HepG2 (cell line): ENCODE results near the gene IL3. TPM values are rescaled to one million over a fixed set of nuclear protein-coding genes. Genes with fewer than 3 reads are reported as not detected.

Experiments used
- ATAC-seq: fragments of 200-7000 bp; cut with Tn5 transposase; 3 replicates; pipeline ENCODE4 v1.9.1; 2020; ENCODE audit warnings: mild to moderate bottlenecking, moderate library complexity
- BruUV-seq: library from RNA; stranded (reverse); fragments of 400-500 nt; replicated peaks from 2 replicates; lab custom pipeline; 2021; lab: Mats Ljungman, UMichigan
- CTCF ChIA-PET: fragments of 300-600 bp; formaldehyde crosslinking; extraction: SDS; loops from one replicate; lab custom pipeline; 2021; ENCODE audit warnings: low total read pairs, inconsistent platforms, low intra/inter-chr PET ratio; lab: Yijun Ruan, JAX
- POLR2A ChIA-PET: fragments of 350-600 bp; sonication (Branson Sonifier 250); formaldehyde crosslinking; loops from one replicate; lab custom pipeline; 2020; ENCODE audit warnings: antibody characterized with exemption, inconsistent platforms; lab: Yijun Ruan, JAX
- DNase-seq: peaks from one replicate; pipeline ENCODE4 v3.0.0-alpha.2; 2015; ENCODE audit warnings: low spot score
- FAIRE-seq: peaks from 3 replicates; lab custom pipeline; 2011; peaks lifted over from hg19 to GRCh38; lab: Jason Lieb, UNC
- H2AFZ ChIP-seq: one replicate; pipeline ENCODE4 v1.6.1; 2011; ENCODE audit warnings: low read length, inconsistent platforms
- H3K27ac ChIP-seq: fragments of 300-600 bp; 3 replicates; pipeline ENCODE4 v1.8.0; 2011; ENCODE audit warnings: mixed run types, mild to moderate bottlenecking, mixed read lengths, low read length, inconsistent platforms; ENCODE audit not compliant: insufficient read depth; ENCODE audit errors: extremely low read length
- H3K27me3 ChIP-seq, 2 experiments: fragments of 200-600 bp in 1 of 2; 2 replicates in 1 of 2; 3 replicates in 1 of 2; pipeline versions ENCODE4 v1.6.0 to v1.8.0; 2011; ENCODE audit warnings: low read length in 2 of 2, mild to moderate bottlenecking in 2 of 2, moderate library complexity in 2 of 2, inconsistent platforms in 1 of 2; ENCODE audit not compliant: insufficient read depth in 2 of 2, control insufficient read depth in 1 of 2
- H3K36me3 ChIP-seq, 2 experiments: fragments of 200-600 bp in 1 of 2; replicated peaks in 1 of 2; 2 replicates in 1 of 2; 3 replicates in 1 of 2; pipeline versions ENCODE4 v1.5.1 to v1.8.0; 2011; ENCODE audit warnings: low read length in 2 of 2, inconsistent platforms in 1 of 2; ENCODE audit not compliant: insufficient read depth in 2 of 2, control insufficient read depth in 1 of 2
- H3K4me1 ChIP-seq: 2 replicates; pipeline ENCODE4 v1.5.1; 2012; ENCODE audit warnings: low read length, inconsistent platforms; ENCODE audit not compliant: insufficient read depth
- H3K4me2 ChIP-seq: 2 replicates; pipeline ENCODE4 v1.6.0; 2011; ENCODE audit warnings: low read depth, low read length, inconsistent platforms
- H3K4me3 ChIP-seq, 3 experiments: fragments of 200-600 bp in 1 of 3; sonication (generic), shearing (Covaris generic) in 1 of 3; replicated peaks in 1 of 3; 2 replicates each; pipeline ENCODE4 v1.5.1; 2011 to 2016; ENCODE audit warnings: low read length in 3 of 3, inconsistent platforms in 2 of 3, low read depth in 2 of 3, mild to moderate bottlenecking in 2 of 3, control low read depth in 1 of 3, mixed read lengths in 1 of 3; ENCODE audit not compliant: insufficient read depth in 1 of 3
- H3K79me2 ChIP-seq: one replicate; pipeline ENCODE4 v1.6.1; 2011; ENCODE audit warnings: low read length, inconsistent platforms; ENCODE audit not compliant: insufficient read depth
- H3K9ac ChIP-seq: 2 replicates; pipeline ENCODE4 v1.6.0; 2011; ENCODE audit warnings: mild to moderate bottlenecking, low read depth, low read length, inconsistent platforms; ENCODE audit not compliant: insufficient read depth
- H3K9me3 ChIP-seq: 2 replicates; pipeline ENCODE4 v1.5.1; 2012; ENCODE audit warnings: mild to moderate bottlenecking, low read length
- H4K20me1 ChIP-seq: 2 replicates; pipeline ENCODE4 v1.6.0; 2011; ENCODE audit warnings: inconsistent platforms, mild to moderate bottlenecking, low read length, moderate library complexity; ENCODE audit not compliant: insufficient read depth
- ATF5 ChIP-seq: sonication (generic); formaldehyde crosslinking; IDR thresholded peaks from 2 replicates; pipeline ENCODE4 v1.4.0; 2020; ENCODE audit warnings: mild to moderate bottlenecking, low read depth, missing genetic modification reagents
- CEBPB ChIP-seq: IDR thresholded peaks from 2 replicates; pipeline ENCODE4 v1.6.1; 2011; ENCODE audit warnings: low read depth, low read length, improper control_type of control experiment, borderline replicate concordance
- CEBPG ChIP-seq: IDR thresholded peaks from 2 replicates; pipeline ENCODE4 v1.6.1; 2016
- HMGXB4 ChIP-seq, 2 experiments: sonication (generic) in 1 of 2; formaldehyde crosslinking in 1 of 2; IDR thresholded peaks; 2 replicates each; pipeline versions ENCODE4 v1.4.0 to v1.6.1; 2018 to 2020; ENCODE audit warnings: missing genetic modification reagents in 2 of 2, borderline replicate concordance in 1 of 2, low read depth in 1 of 2, mild to moderate bottlenecking in 1 of 2, missing biosample characterization in 1 of 2
- MLXIP ChIP-seq: sonication (generic); formaldehyde crosslinking; IDR thresholded peaks from 2 replicates; pipeline ENCODE4 v1.9.0; 2021; ENCODE audit warnings: missing genetic modification reagents, borderline replicate concordance
- RXRA ChIP-seq: sonication (generic); formaldehyde crosslinking; IDR thresholded peaks from 2 replicates; pipeline ENCODE4 v1.5.1; 2020; ENCODE audit warnings: missing genetic modification reagents
- SALL1 ChIP-seq: sonication (generic); formaldehyde crosslinking; IDR thresholded peaks from 2 replicates; pipeline ENCODE4 v1.8.0; 2022; ENCODE audit warnings: mild to moderate bottlenecking, missing genetic modification reagents
- TBX2 ChIP-seq: sonication (generic); formaldehyde crosslinking; IDR thresholded peaks from 2 replicates; pipeline ENCODE4 v1.5.0; 2020; ENCODE audit warnings: missing genetic modification reagents, mild to moderate bottlenecking, borderline replicate concordance
- TFAP4 ChIP-seq: sonication (generic); IDR thresholded peaks from 2 replicates; pipeline ENCODE4 v1.6.1; 2016; ENCODE audit warnings: low read depth, borderline replicate concordance
- XRCC5 ChIP-seq: fragments of 200-400 bp; formaldehyde crosslinking; optimal IDR thresholded peaks from 2 replicates; pipeline ENCODE3; 2017; ENCODE audit warnings: mild to moderate bottlenecking, low read length
- ZFX ChIP-seq: sonication (generic); formaldehyde crosslinking; IDR thresholded peaks from 2 replicates; pipeline ENCODE4 v1.4.0; 2020; ENCODE audit warnings: mild to moderate bottlenecking, low read depth, missing genetic modification reagents, moderate library complexity
- ZNF619 ChIP-seq: sonication (generic); formaldehyde crosslinking; IDR thresholded peaks from 2 replicates; pipeline ENCODE4 v1.4.0; 2020; ENCODE audit warnings: mild to moderate bottlenecking, missing genetic modification reagents
- ZNF878 ChIP-seq: sonication (generic); formaldehyde crosslinking; IDR thresholded peaks from 2 replicates; pipeline ENCODE4 v1.8.1; 2023; ENCODE audit warnings: mild to moderate bottlenecking, missing genetic modification reagents, moderate library complexity
- WGBS: methylation state at CpG from one replicate; pipeline ENCODE4 v1.1.6; 2017; ENCODE audit warnings: low lambda C conversion rate; 5-methylcytosine and 5-hydroxymethylcytosine counted together
- in situ Hi-C: cut with HindIII; loops from 2 replicates; pipeline ENCODE4 v1.10.0; 2017; ENCODE audit warnings: low pct_unique_long_range_greater_than_20kb; ENCODE audit not compliant: extremely low pct_ligation_motif_present
- intact Hi-C: fragments of 100-400 bp; cut with micrococcal nuclease; formaldehyde crosslinking; loops from one replicate; pipeline ENCODE4 v1.10.0; 2022; ENCODE audit not compliant: unreplicated experiment
- polyA plus RNA-seq, 8 experiments: library from polyadenylated mRNA; depleted of rRNA in 3 of 8; stranded (reverse) in 7 of 8; unstranded in 1 of 8; fragments of >200 nt; fragmentation: Illumina TruSeq in 4 of 8; extraction: Trizol in 4 of 8; gene quantifications; 2 replicates each; pipeline versions ENCODE4 v1.2.1 to v1.2.3, GENCODE V29; 2011 to 2016; ENCODE audit warnings: low read depth in 4 of 8, missing spikeins in 1 of 8, mixed read lengths in 1 of 8; ENCODE audit not compliant: insufficient read depth in 1 of 8
- total RNA-seq, 5 experiments: library from RNA; depleted of rRNA; stranded (reverse); fragments of >200 nt; fragmentation: Illumina TruSeq; extraction: Trizol; gene quantifications; 2 replicates each; pipeline ENCODE4 v1.2.3, GENCODE V29; 2016; ENCODE audit warnings: low read depth in 1 of 5
- TF ChIP-seq, protein P1 (sequence below): sonication (generic); formaldehyde crosslinking; IDR thresholded peaks from 2 replicates; pipeline ENCODE4 v1.5.0; 2020; ENCODE audit warnings: mild to moderate bottlenecking, missing genetic modification reagents, moderate library complexity

IL3 gene
- total and polyA plus RNA-seq, 2 of the 13 experiments (the other 11 are each of a cell fraction or from before 2014, with no cell fraction given) = not detected

DNA sequence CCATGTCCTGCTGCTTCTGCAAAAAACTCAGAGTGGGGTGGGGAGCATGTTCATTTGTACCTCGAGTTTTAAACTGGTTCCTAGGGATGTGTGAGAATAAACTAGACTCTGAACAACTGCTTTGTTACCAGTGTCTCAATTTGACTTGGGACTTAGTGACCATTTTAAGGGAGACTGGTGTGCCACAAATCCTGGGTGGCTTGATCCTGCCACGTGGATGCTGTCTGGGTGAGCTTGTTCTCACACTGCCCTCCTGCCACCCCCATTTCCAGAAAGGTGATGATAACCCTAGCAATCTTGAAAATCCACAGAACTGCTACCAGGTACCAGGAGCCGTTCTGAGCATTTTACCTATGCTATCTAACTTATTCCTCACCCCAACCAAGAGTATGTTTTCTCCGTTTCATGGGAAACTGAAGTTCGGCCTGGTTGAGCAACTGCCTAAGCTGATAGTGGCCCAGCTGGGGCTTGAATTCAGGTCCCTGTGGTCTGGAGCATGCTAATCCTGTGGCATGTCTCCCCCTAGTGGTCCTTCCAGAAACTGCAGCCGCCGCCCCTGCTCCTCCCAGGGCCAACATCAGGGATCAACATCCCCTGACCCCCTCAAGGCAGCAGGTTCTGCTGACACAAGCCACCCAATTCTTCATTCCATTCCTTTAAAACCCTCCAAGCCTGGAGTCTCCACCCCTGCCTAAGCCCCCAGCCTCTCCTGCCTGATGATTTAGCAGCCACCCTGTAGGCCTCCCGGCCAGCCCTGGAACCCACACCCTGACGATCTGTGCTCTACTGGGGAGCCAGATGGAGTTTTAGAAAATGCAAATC is 2.8 kb downstream of the IL3 start:
- ATAC-seq (peak; percentile 70), DNase-seq (peak; percentile 45), FAIRE-seq (peak; percentile 81)
- Histone ChIP-seq H3K9ac (no peak overlapping the region), H3K4me1 (peaks cover 9% of the 10 kb centered on the region), H3K79me2 (no peaks in the 10 kb centered on the region), H3K4me3 (no peak overlapping the region), H2AFZ (no peak overlapping the region), H3K36me3 (no peaks in the 10 kb centered on the region), H3K27ac (no peak overlapping the region), H3K27me3 (peaks cover 1 to 23% of the 10 kb centered on the region in 2 experiments; a peak in 3 of 5 replicates), H3K4me2 (peak overlapping the region; percentile 37; the same call in 1 of the 2 replicates), H4K20me1 (no peaks in the 10 kb centered on the region), H3K9me3 (no peaks in the 10 kb centered on the region)
- CTCF ChIA-PET = no interaction called here
- POLR2A ChIA-PET = no interaction called here
- BruUV-seq = no TSS peak
- intact Hi-C loops (loop anchor here (1.0 to 2.0 kb wide), 3 partner anchors 54 to 474 kb away; no protein-coding TSS in a partner anchor), in situ Hi-C loops (no loop called here)
- 15% methylated on average over 9 of the region's 9 CpGs for WGBS
- TF ChIP-seq CEBPB = peak; percentile 32; the same call in 1 of the 2 replicates
- peak; percentile 33; the same call in 1 of the 2 replicates for TF ChIP-seq ZNF619 (CRISPR knock-in tag)
- peak; percentile 79 for TF ChIP-seq XRCC5
- 0 out of 4 replicates have a peak, but pooled peaks of 1 of the 2 experiments have one; percentile 36 for TF ChIP-seq HMGXB4 (CRISPR knock-in tag; IDR thresholded peaks at IDR 0.05; ENCODE audit: borderline replicate concordance in 1 of 2, low read depth in 1 of 2)
- 0 out of 2 replicates have a peak, but pooled peaks have one; percentile 20 for TF ChIP-seq ZFX (CRISPR knock-in tag)
- peak; percentile 70; the same call in 1 of the 2 replicates for TF ChIP-seq TFAP4
- TF ChIP-seq MLXIP (CRISPR knock-in tag) = no peak
- 0 out of 2 replicates have a peak, but pooled peaks have one; percentile 36 for TF ChIP-seq TBX2 (CRISPR knock-in tag)
- TF ChIP-seq, protein P1, sequence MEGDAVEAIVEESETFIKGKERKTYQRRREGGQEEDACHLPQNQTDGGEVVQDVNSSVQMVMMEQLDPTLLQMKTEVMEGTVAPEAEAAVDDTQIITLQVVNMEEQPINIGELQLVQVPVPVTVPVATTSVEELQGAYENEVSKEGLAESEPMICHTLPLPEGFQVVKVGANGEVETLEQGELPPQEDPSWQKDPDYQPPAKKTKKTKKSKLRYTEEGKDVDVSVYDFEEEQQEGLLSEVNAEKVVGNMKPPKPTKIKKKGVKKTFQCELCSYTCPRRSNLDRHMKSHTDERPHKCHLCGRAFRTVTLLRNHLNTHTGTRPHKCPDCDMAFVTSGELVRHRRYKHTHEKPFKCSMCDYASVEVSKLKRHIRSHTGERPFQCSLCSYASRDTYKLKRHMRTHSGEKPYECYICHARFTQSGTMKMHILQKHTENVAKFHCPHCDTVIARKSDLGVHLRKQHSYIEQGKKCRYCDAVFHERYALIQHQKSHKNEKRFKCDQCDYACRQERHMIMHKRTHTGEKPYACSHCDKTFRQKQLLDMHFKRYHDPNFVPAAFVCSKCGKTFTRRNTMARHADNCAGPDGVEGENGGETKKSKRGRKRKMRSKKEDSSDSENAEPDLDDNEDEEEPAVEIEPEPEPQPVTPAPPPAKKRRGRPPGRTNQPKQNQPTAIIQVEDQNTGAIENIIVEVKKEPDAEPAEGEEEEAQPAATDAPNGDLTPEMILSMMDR = peak; percentile 91
- peak; percentile 67 for TF ChIP-seq CEBPG
- TF ChIP-seq RXRA (CRISPR knock-in tag) = 0 out of 2 replicates have a peak, but pooled peaks have one; percentile 9
- no peak for TF ChIP-seq ATF5 (CRISPR knock-in tag)
- 0 out of 2 replicates have a peak, but pooled peaks have one; percentile 10 for TF ChIP-seq SALL1
- no peak for TF ChIP-seq ZNF878 (CRISPR knock-in tag)
